ENCODE results near the gene TIMM22.

DNA sequence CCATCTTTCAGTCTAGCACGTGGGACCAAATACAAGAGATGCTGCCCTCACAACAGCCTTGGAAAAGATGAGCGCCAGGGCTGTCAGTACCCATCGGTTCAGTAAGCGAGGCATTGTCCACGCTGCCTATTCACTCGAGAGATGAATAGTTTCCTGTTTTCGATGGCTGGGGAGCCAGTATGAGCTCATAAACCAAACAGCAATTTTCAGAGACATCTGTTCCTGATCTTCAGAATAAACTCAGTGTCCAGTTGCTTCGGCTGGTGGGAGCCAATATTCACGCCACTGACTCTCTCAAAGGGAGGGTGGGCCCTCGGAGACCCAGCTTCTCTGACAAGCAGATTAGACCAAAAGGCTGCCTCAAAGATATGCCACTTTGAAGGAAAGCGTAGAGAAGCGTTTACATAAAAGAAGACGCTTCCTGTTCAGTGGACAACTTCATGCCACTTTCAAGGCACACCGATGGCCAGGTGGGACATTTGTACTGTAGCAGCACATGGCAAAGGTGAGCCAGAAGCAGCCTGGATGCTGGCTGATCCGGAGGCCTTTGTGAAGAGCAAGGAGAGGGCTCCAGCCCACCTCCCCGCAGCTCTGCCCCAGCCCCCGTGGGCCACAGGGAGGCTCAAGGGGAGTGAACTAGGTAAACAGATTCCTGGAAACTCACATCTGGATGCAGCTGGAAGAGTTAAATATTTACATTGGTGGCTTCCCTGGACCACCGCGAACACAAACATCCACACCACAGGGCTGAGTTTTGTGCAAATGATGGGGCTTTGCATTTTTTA, 6.0 kb downstream of the TIMM22 start:
- TF ChIP-seq, protein P1, sequence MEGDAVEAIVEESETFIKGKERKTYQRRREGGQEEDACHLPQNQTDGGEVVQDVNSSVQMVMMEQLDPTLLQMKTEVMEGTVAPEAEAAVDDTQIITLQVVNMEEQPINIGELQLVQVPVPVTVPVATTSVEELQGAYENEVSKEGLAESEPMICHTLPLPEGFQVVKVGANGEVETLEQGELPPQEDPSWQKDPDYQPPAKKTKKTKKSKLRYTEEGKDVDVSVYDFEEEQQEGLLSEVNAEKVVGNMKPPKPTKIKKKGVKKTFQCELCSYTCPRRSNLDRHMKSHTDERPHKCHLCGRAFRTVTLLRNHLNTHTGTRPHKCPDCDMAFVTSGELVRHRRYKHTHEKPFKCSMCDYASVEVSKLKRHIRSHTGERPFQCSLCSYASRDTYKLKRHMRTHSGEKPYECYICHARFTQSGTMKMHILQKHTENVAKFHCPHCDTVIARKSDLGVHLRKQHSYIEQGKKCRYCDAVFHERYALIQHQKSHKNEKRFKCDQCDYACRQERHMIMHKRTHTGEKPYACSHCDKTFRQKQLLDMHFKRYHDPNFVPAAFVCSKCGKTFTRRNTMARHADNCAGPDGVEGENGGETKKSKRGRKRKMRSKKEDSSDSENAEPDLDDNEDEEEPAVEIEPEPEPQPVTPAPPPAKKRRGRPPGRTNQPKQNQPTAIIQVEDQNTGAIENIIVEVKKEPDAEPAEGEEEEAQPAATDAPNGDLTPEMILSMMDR (conservative IDR thresholded peaks at IDR 0.05): no peak
- TF ChIP-seq ZFX (IDR thresholded peaks at IDR 0.05): no peak

All from C4-2B (cell line).